Epithelial cell of prostate (primary cell): Measurements from ENCODE around the gene GAS2.

ENCODE experiments used
- DNase-seq: peaks from one replicate; pipeline ENCODE4 v3.0.0-alpha.2; 2011; ENCODE audit warnings: low read depth, low spot score
- H3K27ac ChIP-seq: fragments of 450-650 bp; 2 replicates; pipeline ENCODE4 v1.5.1; 2017; ENCODE audit warnings: mild to moderate bottlenecking

Gene GAS2

DNA sequence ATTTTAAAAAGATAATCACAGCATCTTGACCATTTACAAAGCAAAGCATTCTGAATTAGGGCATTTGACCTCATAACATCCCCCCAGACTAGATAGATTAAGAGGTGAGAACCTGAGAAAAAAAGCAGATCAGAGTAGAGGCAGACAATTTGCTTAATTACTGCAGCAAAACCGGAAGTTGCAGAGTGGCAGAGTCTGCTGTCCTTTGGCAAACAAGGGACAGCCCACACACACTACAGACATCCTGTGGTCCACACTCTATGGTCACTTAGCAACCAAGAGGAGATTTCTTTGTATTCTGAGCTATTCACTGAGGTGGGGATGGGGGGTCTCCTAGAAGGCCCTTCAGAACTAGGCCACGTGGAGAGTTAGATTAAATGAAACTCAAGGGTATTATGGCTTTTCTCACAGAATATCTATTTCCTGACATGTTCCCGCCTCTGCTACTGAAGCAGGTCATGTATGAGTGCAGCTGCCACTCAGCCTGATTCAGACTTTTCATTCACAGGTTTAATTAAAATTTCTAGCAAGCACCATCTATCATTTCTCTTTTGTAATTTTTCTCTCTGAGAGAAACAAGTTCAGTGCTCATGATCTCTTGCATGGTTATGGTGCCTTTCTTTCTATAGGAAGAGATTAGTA is 114.7 kb downstream of the GAS2 start:
- no peak overlapping the region for H3K27ac ChIP-seq
- no peak for DNase-seq

GRCh38 chr11:22785251-22785650 is 118.8 kb downstream of the GAS2 start:
- peak; percentile 59 for DNase-seq
- peak overlapping the region; percentile 12 for H3K27ac ChIP-seq

DNA sequence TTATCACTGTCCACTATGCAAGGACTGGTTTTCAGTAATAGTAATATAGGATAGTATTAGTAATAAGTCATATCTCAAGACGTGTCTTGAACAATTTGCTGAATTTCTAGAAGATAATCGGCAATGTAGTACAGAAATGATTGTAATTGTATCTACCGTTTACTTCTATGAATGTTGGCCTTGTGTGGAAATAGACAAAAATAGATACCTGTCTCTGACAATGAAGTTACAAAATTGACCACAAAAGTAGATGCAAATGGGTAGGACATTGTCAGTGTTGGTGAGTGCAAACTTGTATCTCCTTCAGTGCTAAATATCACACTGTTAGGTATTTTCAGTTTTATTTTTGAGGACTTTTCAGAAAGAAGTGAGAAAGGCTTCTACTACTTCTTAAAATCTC is 120.1 kb downstream of the GAS2 start:
- H3K27ac ChIP-seq, result no peak overlapping the region
- DNase-seq, result no peak

DNA sequence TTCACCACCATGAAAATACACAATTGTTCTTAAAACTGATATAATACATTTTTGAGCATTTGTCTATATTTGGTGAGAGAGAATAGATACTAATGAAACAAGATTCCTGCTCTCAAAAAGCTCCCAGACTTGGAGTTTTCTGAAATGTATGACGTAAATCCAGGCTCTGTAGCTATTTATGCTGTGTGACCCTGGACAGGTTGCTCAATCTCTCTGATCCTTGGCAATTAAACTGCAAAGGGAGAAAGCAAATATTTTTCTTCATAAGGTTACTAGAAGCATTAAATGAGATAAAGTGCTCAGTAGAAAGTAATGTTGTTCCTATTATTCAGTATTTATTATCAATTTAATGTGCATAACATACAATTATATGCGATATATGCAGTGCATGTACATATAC is 120.6 kb downstream of the GAS2 start:
- DNase-seq, result no peak
- no peak overlapping the region for H3K27ac ChIP-seq

DNA sequence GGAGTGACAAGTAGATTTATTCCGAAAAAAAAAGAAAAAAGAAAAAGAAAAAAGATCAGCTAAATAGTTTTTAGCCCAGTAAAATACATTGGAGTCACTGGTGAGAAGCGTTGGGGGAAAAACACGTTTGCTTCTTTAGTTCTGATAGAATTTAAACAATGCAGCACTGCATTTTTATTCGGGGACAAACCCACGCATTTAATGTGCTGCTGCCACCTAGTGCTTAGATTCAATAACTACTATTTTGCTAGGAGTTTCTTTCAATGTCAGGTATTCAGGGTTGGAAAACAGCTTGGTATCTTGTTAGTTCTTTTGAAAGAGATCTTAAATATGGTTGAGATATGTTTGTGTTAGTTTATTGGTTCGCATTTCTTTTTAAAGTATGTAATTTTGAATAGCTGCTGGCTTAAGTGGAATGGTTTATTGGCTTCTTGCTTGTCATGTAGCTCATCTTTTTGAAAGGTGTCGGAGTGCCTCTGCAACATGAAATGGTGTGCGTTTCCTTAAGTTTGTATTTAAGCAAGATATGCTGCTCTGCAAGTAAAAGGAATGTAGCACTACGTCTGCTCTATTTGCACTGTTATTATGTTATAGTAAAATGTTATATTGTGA is 121.2 kb downstream of the GAS2 start:
- H3K27ac ChIP-seq, result no peak overlapping the region
- no peak for DNase-seq

DNA sequence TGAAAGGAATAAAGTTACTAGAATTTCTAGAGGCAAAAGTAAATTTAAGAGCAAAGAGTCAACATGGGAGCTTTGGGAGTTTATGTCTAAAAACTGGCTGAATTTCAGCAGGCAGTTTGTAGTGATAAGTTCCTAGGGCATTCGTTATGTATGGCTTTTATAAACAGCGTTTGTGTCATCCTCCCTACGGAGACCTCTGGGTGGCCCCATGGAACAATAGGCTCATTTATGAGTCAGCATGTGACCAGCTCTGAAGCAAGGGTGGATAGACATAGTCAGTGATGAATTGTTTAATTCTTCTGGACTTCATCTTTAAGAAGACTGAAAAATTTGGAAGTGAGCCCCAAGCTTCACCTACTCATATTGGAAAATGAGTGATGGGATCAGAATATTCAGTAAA is 126.1 kb downstream of the GAS2 start:
- peak overlapping the region; percentile 19 for H3K27ac ChIP-seq
- peak; percentile 58 for DNase-seq

DNA sequence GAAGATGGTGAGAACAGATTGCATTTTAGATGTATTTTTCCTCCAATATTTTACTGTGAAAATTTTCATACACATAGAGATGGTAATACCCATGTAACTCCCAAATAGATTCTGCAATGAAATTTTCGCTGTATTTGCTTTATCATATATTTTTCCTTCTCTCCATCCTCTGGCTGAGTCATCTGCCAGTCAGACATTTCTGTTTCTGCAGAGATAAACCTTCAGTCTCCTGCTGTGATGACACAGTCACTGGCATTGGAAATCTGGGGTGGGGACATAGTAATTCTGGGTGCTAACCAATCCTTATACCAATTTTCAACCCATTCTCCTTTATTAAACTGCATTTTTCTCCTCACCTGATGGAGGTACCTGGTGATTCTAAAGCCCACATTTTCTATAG is 129.5 kb downstream of the GAS2 start:
- DNase-seq, result no peak
- H3K27ac ChIP-seq, result no peak overlapping the region

DNA sequence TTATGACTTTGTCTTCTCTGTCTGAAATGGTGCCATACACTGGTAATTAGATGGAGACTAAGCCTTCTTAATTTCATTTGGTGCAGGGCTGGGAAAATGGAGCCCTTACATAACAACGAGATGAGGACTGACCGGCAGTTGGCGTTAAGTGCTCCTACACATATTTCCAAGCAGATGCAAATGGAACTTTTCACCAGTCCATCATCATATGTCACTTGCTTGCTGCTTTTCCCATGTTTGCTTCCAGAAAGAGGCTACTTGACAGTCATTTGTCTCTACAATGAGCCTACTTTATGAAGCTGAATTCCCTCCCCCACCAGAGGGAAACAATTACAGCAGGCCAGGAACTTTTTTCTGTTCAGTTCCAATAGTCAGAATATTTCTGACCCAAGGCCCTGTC is 130.6 kb downstream of the GAS2 start:
- no peak overlapping the region for H3K27ac ChIP-seq
- no peak for DNase-seq

GRCh38 chr11:22798901-22799300 is 132.5 kb downstream of the GAS2 start:
- DNase-seq, result no peak
- no peak overlapping the region for H3K27ac ChIP-seq

DNA sequence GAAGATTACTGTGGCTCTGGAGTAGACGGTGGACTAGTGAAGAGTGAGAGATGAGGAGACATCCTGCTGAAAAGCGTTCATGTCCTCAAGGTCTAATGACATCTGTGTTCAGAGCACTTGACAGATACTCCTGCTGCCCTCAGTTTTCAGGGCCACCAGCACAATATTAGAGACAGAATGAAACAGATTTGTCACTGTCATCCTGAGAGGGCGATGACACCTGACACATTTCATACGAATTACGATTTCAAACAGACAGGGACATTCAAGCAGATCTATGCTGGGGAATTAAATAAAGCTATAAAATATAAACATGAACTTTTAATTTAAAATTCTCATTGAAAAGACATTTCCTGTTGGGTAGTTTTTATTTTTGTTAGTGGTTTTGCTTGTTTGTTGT is 134.1 kb downstream of the GAS2 start:
- no peak for DNase-seq
- no peak overlapping the region for H3K27ac ChIP-seq

- no peak overlapping the region for H3K27ac ChIP-seq
- DNase-seq, result no peak
These were observed 136.4 kb downstream of the GAS2 start for GRCh38 chr11:22802861-22803260.

GRCh38 chr11:22807391-22807790 is 141.0 kb downstream of the GAS2 start:
- no peak for DNase-seq
- no peak overlapping the region for H3K27ac ChIP-seq

DNA sequence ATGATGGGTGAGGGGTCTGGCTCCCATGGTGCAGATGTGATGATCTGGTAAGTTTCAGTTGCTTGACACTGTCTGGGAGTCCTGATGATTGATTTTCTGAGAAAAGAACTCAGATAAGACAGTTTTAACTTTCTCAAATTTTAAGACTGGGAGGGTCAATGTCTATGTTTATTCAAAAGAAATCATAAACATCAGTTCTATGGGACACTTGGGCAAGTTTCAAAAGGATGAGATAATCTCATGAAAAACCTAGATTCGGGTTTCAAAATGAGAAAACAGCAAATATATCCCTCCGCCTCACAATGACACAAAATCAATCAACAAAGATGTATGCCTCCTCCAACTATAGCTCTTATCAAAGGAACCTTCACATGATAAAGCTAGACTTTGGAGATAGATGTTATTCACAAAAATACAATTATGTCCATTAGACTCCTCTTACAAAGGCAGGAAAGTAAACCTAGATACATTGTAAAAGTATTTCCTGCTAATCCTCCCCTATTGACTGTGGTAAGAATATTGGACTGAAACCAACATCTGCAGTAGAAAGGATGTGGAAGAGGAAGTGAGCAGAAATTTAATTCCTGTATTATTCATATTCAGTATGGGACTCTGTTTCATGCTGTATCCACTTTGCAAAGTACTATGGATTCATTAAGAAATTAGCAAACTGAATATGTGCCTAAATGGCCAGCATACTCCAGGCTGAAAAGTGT is 141.6 kb downstream of the GAS2 start:
- DNase-seq, result no peak
- H3K27ac ChIP-seq, result no peak overlapping the region

DNA sequence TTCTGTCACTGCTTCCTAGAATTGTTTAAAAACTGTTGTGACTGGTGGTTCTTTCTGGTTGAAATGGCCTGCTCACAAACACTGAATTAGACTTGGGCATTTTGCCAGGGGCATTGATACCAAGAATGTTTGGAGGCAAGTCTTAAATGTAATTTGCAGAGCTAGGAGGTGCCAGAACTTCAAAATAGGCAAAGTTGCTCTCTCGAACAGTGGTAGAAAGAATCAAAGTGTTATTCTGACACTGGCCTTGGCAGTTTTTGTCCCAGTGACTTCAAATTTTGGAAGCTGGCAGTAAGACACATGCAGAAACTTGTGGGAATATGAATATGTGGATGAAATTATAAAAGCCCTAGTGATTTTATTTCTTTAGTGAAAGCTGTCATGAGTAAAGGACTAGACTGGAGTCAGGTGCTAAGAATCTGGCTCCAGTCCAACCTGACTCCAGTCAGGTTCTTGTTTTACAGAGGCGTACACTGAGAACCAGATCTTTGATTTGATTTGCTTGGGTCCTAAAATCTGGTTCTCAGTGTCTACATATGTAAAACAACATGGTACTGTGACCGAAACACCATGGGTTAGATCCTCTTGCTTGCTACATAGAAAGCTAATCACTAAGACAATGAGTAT is 142.3 kb downstream of the GAS2 start:
- no peak overlapping the region for H3K27ac ChIP-seq
- DNase-seq, result no peak

- DNase-seq, result no peak
- no peak overlapping the region for H3K27ac ChIP-seq
These were observed 143.5 kb downstream of the GAS2 start for GRCh38 chr11:22809893-22810292.

DNA sequence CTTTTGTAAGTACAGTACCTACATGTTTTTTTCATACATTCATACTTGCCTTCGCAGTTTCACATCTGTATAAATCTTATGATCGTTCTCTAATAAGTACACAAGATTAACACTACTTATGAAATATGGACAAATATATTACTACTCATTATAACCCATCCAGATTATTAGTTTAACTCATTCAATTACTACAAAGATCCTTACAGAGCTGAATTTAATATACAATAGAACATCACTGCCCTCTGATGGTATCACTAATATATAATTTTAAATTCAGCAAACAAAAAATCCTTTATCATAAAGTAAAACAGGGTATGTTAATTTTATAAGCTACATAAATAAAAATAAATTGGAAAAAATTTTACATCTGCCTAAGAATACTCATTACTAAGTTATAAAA is 155.8 kb downstream of the GAS2 start:
- no peak overlapping the region for H3K27ac ChIP-seq
- no peak for DNase-seq

- H3K27ac ChIP-seq, result no peak overlapping the region
These were observed 162.0 kb downstream of the GAS2 start for GRCh38 chr11:22828373-22828772.

GRCh38 chr11:22829231-22830081 is 163.0 kb downstream of the GAS2 start, which contains the start of gene SVIP:
Gene SVIP (minus strand): TSS chr11:22829801. CDS start chr11:22829748, 53 bp downstream.
- DNase-seq, result peak; percentile 74
- peak within 1 kb of the TSS; percentile 52 for H3K27ac ChIP-seq

More at GRCh38 chr11:22828373-22828772, 162.0 kb downstream of the GAS2 start:
- DNase-seq, result no peak

GRCh38 chr11:22830082-22830414 is 163.6 kb downstream of the GAS2 start:
- no peak for DNase-seq
- H3K27ac ChIP-seq, result no peak overlapping the region

DNA sequence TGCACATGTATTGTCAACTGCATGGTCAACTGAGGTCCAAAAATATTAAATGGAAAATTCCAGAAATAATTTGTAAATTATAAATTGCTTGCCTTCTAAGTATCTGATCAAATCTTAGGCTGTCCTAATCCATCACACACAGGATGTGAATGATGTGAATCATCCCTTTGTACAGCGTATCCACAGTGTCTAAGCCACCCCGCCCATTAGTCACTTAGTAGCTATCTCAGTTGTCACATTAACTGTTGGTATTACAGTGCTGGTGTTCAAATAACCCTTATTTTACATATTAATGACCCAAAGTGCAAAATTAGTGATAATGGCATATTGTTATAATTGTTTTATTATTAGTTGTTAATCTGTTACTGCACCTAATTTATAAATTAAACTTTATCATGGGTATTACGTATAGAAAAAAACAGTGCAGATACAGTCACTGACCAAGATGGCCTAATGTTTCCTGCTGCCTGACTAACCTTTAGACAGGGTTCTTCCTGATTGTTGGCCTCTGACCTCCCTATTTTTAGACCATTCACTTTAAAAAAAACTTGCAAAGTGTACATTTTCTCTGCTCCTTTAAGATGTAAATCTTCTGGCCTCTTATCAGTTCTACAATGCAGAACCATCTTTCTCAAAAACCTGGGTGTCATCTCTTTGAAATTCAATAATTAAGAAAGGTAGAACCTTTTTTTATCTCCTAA is 166.1 kb downstream of the GAS2 start:
- H3K27ac ChIP-seq, result peak overlapping the region; percentile 9
- DNase-seq, result no peak
